HepG2 (cell line): ENCODE measurements around the gene CHCHD3. TPM values are rescaled to one million over a fixed set of nuclear protein-coding genes. Genes with fewer than 3 reads are reported as not detected.

ENCODE experiments used
- BCL6 ChIP-seq: IDR thresholded peaks from 2 replicates; pipeline ENCODE4 v1.6.1; 2016; ENCODE audit warnings: missing genetic modification reagents, missing compliant biosample characterization
- CHD2 ChIP-seq: IDR thresholded peaks from 2 replicates; pipeline ENCODE4 v1.6.1; 2011; ENCODE audit warnings: low read depth, low read length, improper control_type of control experiment
- DPF2 ChIP-seq: sonication (generic); formaldehyde crosslinking; IDR thresholded peaks from 2 replicates; pipeline ENCODE4 v1.4.0; 2020; ENCODE audit warnings: mild to moderate bottlenecking, low read depth, missing genetic modification reagents, borderline replicate concordance
- HBP1 ChIP-seq: IDR thresholded peaks from 2 replicates; pipeline ENCODE4 v1.6.1; 2016; ENCODE audit warnings: low read depth, control low read depth
- HOXA3 ChIP-seq: sonication (generic); formaldehyde crosslinking; IDR thresholded peaks from 2 replicates; pipeline ENCODE4 v1.5.0; 2020; ENCODE audit warnings: missing genetic modification reagents
- HOXA9 ChIP-seq: sonication (generic); formaldehyde crosslinking; IDR thresholded peaks from 2 replicates; pipeline ENCODE4 v1.8.1; 2022; ENCODE audit warnings: missing genetic modification reagents, mild to moderate bottlenecking, moderate library complexity, borderline replicate concordance
- IKZF1 ChIP-seq: fragments of 450-650 bp; IDR thresholded peaks from 2 replicates; pipeline ENCODE4 v1.7.1; 2016
- MAFF ChIP-seq: IDR thresholded peaks from 2 replicates; pipeline ENCODE4 v1.6.1; 2011; ENCODE audit warnings: low read depth, low read length, improper control_type of control experiment
- MBD4 ChIP-seq: IDR thresholded peaks from 2 replicates; pipeline ENCODE4 v1.6.1; 2012; ENCODE audit warnings: low read length, inconsistent platforms, borderline replicate concordance
- MEIS1 ChIP-seq: sonication (generic); formaldehyde crosslinking; IDR thresholded peaks from 2 replicates; pipeline ENCODE4 v1.9.0; 2021; ENCODE audit warnings: mild to moderate bottlenecking, missing genetic modification reagents, moderate library complexity, borderline replicate concordance
- NFATC3 ChIP-seq: sonication (generic); formaldehyde crosslinking; IDR thresholded peaks from 2 replicates; pipeline ENCODE4 v1.5.1; 2020; ENCODE audit warnings: mild to moderate bottlenecking, missing genetic modification reagents
- RXRA ChIP-seq: sonication (generic); formaldehyde crosslinking; IDR thresholded peaks from 2 replicates; pipeline ENCODE4 v1.5.1; 2020; ENCODE audit warnings: missing genetic modification reagents
- TBP ChIP-seq: sonication (generic); formaldehyde crosslinking; IDR thresholded peaks from 2 replicates; pipeline ENCODE4 v1.5.0; 2020; ENCODE audit warnings: missing genetic modification reagents
- TP53 ChIP-seq: sonication (generic); formaldehyde crosslinking; conservative IDR thresholded peaks from 2 replicates; pipeline ENCODE4 v1.4.0; 2020; ENCODE audit warnings: missing genetic modification reagents
- TRIM24 ChIP-seq: sonication (generic); formaldehyde crosslinking; IDR thresholded peaks from 2 replicates; pipeline ENCODE4 v1.8.0; 2022; ENCODE audit warnings: mild to moderate bottlenecking, missing genetic modification reagents
- ZMYM2 ChIP-seq: sonication (generic); formaldehyde crosslinking; IDR thresholded peaks from 2 replicates; pipeline ENCODE4 v1.8.0; 2022; ENCODE audit warnings: mild to moderate bottlenecking, missing genetic modification reagents
- ZNF724P ChIP-seq: sonication (generic); formaldehyde crosslinking; IDR thresholded peaks from 2 replicates; pipeline ENCODE4 v1.8.0; 2022; ENCODE audit warnings: missing genetic modification reagents, borderline replicate concordance
- polyA plus RNA-seq, 8 experiments: library from polyadenylated mRNA; depleted of rRNA in 3 of 8; stranded (reverse) in 7 of 8; unstranded in 1 of 8; fragments of >200 nt; fragmentation: Illumina TruSeq in 4 of 8; extraction: Trizol in 4 of 8; gene quantifications; 2 replicates each; pipeline versions ENCODE4 v1.2.1 to v1.2.3, GENCODE V29; 2011 to 2016; ENCODE audit warnings: low read depth in 4 of 8, missing spikeins in 1 of 8, mixed read lengths in 1 of 8; ENCODE audit not compliant: insufficient read depth in 1 of 8
- total RNA-seq, 5 experiments: library from RNA; depleted of rRNA; stranded (reverse); fragments of >200 nt; fragmentation: Illumina TruSeq; extraction: Trizol; gene quantifications; 2 replicates each; pipeline ENCODE4 v1.2.3, GENCODE V29; 2016; ENCODE audit warnings: low read depth in 1 of 5
- TF ChIP-seq, protein P1 (sequence below): sonication (generic); formaldehyde crosslinking; IDR thresholded peaks from 2 replicates; pipeline ENCODE4 v1.4.0; 2020; ENCODE audit warnings: mild to moderate bottlenecking, low read depth, missing genetic modification reagents
- TF ChIP-seq, protein P2 (sequence below): sonication (generic); formaldehyde crosslinking; IDR thresholded peaks from 2 replicates; pipeline ENCODE4 v1.5.0; 2020; ENCODE audit warnings: missing genetic modification reagents
- TF ChIP-seq, protein P3 (sequence below): sonication (generic); formaldehyde crosslinking; IDR thresholded peaks from 2 replicates; pipeline ENCODE4 v1.4.0; 2020; ENCODE audit warnings: missing genetic modification reagents, borderline replicate concordance
- TF ChIP-seq, protein P4 (sequence below): sonication (generic); formaldehyde crosslinking; IDR thresholded peaks from 2 replicates; pipeline ENCODE4 v1.8.0; 2022; ENCODE audit warnings: mild to moderate bottlenecking, missing genetic modification reagents; ENCODE audit not compliant: insufficient replicate concordance

CHCHD3 gene
- total and polyA plus RNA-seq, 2 of the 13 experiments (the other 11 are each of a cell fraction or from before 2014, with no cell fraction given), result 32.7 to 86.8 TPM

- TF ChIP-seq, protein P1, sequence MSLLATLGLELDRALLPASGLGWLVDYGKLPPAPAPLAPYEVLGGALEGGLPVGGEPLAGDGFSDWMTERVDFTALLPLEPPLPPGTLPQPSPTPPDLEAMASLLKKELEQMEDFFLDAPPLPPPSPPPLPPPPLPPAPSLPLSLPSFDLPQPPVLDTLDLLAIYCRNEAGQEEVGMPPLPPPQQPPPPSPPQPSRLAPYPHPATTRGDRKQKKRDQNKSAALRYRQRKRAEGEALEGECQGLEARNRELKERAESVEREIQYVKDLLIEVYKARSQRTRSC (CRISPR knock-in tag), result no peak
- TF ChIP-seq MAFF (no peak), RXRA (peak; percentile 71), CHD2 (no peak), HBP1 (peak; percentile 44; the same call in 1 of the 2 replicates), BCL6 (CRISPR knock-in tag) (no peak), HOXA9 (CRISPR knock-in tag) (no peak), MBD4 (no peak), IKZF1 (no peak), ZMYM2 (no peak), NFATC3 (no peak), DPF2 (CRISPR knock-in tag) (no peak), TP53 (CRISPR knock-in tag) (no peak), ZNF724P (CRISPR knock-in tag) (peak; percentile 48; the same call in 1 of the 2 replicates), TBP (no peak; the same call in 1 of the 2 replicates), TRIM24 (no peak), MEIS1 (CRISPR knock-in tag) (no peak), HOXA3 (CRISPR knock-in tag) (peak; percentile 72)
- TF ChIP-seq, protein P2, sequence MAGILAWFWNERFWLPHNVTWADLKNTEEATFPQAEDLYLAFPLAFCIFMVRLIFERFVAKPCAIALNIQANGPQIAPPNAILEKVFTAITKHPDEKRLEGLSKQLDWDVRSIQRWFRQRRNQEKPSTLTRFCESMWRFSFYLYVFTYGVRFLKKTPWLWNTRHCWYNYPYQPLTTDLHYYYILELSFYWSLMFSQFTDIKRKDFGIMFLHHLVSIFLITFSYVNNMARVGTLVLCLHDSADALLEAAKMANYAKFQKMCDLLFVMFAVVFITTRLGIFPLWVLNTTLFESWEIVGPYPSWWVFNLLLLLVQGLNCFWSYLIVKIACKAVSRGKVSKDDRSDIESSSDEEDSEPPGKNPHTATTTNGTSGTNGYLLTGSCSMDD (CRISPR knock-in tag), result no peak
- TF ChIP-seq, protein P3, sequence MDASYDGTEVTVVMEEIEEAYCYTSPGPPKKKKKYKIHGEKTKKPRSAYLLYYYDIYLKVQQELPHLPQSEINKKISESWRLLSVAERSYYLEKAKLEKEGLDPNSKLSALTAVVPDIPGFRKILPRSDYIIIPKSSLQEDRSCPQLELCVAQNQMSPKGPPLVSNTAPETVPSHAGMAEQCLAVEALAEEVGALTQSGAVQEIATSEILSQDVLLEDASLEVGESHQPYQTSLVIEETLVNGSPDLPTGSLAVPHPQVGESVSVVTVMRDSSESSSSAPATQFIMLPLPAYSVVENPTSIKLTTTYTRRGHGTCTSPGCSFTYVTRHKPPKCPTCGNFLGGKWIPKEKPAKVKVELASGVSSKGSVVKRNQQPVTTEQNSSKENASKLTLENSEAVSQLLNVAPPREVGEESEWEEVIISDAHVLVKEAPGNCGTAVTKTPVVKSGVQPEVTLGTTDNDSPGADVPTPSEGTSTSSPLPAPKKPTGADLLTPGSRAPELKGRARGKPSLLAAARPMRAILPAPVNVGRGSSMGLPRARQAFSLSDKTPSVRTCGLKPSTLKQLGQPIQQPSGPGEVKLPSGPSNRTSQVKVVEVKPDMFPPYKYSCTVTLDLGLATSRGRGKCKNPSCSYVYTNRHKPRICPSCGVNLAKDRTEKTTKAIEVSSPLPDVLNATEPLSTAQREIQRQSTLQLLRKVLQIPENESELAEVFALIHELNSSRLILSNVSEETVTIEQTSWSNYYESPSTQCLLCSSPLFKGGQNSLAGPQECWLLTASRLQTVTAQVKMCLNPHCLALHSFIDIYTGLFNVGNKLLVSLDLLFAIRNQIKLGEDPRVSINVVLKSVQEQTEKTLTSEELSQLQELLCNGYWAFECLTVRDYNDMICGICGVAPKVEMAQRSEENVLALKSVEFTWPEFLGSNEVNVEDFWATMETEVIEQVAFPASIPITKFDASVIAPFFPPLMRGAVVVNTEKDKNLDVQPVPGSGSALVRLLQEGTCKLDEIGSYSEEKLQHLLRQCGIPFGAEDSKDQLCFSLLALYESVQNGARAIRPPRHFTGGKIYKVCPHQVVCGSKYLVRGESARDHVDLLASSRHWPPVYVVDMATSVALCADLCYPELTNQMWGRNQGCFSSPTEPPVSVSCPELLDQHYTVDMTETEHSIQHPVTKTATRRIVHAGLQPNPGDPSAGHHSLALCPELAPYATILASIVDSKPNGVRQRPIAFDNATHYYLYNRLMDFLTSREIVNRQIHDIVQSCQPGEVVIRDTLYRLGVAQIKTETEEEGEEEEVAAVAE, result peak; percentile 99
- TF ChIP-seq, protein P4, sequence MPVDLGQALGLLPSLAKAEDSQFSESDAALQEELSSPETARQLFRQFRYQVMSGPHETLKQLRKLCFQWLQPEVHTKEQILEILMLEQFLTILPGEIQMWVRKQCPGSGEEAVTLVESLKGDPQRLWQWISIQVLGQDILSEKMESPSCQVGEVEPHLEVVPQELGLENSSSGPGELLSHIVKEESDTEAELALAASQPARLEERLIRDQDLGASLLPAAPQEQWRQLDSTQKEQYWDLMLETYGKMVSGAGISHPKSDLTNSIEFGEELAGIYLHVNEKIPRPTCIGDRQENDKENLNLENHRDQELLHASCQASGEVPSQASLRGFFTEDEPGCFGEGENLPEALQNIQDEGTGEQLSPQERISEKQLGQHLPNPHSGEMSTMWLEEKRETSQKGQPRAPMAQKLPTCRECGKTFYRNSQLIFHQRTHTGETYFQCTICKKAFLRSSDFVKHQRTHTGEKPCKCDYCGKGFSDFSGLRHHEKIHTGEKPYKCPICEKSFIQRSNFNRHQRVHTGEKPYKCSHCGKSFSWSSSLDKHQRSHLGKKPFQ (CRISPR knock-in tag), result no peak
Observed at GRCh38 chr7:133081599-133082389, at the start of gene CHCHD3 (continued).
